NCI-H2171 treated with DMSO at 0.1 percent for 48 hours (cell line): ENCODE results near the gene CCDC88C.
"Not testable (repeated sequence)": the region's sequence is repeated elsewhere in the genome, so short reads cannot be mapped to it uniquely, and the experiment has no call there.

Experiments
- DNase-seq: peaks from one replicate; lab custom pipeline; 2025; lab: John Stamatoyannopoulos, UW

CCDC88C gene

DNA sequence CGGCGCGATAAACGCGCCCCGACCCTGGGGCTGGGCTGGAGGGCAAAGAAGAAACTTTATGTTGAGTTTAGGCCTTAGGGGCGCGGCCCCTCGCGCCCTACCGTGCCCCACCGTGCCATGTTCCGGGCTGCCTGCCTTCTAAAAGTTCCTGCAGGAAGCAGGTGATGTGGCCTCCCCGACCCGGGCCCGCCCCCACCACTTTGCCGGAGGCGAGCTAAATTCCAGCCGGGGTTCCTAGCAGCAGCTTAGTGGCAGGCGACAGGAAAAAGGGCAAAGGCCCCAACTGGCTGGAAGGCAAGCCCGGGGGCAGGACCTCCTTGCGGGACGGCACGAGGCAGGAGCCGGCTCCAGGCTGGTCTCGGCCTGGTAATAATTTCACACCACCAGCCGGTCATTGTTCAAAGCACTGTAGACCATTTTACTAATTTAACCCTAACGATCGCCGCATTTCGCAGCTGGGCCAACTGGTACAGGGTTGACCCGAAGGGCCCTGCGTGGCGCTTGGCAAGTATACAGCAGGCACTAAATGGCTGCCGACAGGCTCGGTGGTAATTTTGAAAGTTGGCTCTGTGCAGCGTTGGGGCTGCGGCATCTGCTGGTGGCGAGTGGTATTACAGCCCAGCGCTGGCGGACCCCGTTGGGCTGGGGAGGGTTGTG lies 895 bp upstream of the CCDC88C start:
- DNase-seq, result peak; percentile 63

DNA sequence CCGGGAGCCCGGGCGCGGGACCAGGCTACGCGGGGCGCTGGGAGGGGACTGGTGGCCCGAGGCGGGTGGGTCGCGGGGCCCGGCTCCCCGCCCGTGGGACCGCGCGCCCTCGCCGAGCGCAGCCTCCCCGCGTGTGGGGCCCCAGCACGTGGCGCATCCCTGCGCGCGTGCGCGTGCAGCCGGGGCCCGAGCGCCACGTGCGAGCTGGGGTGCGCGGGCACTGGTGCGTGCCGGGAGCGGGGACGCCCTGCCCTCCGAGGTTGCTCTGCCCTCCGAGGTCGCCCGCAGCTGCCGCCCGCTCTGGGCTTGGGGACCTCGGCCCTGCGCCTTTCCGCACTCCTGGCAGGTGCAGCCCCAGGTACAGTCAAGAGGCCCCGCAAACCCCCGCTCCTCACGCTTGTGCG lies 365 bp upstream of the CCDC88C start:
- DNase-seq, result peak; percentile 65

DNA sequence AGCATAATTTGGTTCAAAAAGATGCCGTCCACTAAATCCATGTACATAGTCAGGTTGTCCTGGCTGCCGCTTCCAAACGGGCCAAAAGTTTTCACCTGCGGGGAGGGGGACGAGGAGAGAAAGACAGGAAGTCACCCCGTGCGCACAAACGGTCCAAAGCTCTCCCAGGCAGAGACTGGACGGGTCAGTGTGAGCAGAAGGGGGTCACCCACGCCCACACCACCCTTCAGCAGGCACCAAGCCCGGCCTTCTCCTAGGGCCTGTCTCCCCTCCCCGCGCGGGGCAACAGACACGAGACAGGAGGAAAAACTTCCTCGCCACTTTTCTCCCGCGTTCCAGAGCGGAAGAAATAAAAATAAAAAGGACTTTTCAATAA lies 888 bp downstream of the CCDC88C start:
- DNase-seq, result no peak

DNA sequence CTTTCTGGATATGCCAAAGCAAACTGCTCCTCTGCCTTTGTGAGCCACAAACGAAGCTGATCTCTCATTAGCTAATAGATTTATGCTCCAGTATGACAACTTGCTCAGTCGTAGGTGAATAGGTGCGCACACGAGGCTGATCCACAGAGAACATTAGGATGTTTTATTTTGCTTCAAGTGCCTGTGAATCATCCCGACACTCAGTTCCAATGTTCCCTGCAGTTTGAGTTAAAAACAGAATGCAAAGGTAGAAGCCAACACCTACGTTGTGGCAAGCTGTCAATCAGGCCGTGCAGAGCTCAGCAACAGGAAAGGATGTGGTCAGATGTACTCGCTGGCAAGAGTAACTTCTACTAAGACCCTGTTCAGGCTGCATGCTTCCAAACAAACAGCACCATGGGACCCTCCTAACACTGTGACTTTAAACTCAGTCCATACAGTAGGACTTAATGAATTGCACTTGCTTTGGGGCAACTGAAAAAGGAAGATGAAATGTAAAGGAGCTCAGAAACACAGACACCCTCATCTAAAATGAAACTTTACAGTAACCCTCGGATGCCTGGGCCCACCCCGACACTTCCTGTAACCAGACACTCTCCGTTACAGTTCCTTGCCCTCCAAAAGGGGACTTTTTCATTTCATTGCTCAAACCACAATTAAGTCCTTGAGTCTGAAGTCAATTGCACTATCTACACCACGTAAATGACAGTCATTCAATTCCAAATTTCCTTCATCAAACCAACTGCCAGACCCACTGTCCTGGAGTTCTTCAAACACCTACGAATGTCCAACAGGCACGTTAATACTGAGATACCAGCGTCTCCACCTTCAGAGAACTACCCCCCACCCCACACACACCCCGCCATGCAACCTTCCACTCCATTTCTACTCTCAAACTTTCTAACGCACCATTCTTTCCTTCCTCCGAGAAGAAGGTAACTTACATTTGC lies 1.6 kb downstream of the CCDC88C start:
- peak; percentile 12 for DNase-seq

DNA sequence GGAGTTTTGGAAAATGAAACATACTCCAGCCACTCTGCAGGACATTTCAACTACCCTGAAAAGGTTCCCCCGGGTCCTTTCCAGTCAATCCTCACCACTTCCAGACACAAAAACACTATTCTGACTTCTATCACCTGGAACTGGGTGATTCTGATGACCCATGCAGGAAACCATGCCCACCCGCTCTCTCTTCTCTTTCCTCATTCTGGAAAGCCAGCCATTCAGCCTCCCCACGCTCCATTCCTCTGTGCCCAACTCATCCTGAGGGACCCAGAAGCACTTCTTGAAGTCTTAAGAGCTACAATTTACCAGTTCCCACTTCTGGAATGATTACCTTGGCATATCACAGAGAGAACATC lies 3.2 kb downstream of the CCDC88C start:
- DNase-seq, result no peak

DNA sequence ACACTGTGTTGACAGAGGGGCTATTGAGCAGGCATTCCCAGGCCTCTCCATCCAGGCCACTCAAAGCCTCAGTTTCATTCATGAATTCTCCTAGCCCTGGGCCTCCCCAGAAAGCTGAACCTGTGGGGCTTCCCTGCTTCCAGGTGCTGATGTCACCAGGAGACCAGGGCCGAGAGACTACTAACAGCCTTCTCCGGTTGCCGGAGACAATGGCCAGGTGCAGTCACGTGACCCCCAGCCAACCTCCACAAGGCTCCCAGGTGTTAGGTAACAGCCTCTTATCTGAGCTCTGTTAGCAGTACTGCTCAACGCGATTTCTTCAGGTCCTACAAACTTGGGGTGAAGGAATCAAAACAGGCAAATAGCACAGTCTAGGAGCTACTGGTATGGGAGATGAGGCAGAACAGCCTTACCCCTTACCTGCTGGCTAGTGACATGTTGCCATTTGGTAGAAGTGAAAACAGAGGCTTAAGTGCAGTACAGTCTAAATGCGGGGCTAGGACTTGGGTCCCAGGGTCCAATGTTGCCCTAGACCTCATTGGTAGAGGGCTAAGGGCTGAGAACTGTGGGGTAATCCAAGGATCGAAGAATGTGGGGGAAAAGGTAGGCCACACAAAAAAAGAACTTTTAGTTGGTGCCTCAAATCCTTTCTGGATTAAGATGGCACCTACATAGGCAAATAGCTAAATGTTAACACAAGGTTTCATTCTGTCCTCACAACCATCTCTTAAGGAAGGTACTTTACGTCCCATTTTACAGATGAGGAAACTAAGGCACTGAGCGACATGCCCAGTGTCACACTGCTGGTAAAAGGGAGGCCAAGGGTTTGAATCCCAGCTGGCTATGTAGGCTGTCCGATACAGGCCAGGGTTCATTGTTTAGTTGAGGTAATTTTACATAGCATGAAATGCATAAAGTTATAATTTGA lies 3.8 kb downstream of the CCDC88C start:
- DNase-seq, result peak; percentile 82

DNA sequence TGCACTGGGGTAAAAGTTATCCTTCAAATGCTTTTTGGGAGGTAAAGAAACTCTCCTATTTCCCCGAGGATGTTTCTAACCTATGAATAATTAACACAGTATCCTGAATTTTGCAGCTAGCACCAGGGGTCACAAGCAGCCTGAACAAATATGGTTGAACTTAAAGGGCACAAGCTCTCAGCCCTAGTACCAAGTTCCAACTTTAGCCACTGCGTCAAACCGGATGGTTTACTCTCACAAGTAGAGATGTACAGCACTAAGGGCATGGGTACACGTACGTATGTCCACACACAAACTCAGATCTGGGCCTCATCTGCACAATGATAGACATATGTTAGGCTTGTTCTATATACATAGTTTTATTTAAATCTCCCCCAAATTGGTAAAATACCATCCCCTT lies 4.7 kb downstream of the CCDC88C start:
- no peak for DNase-seq

DNA sequence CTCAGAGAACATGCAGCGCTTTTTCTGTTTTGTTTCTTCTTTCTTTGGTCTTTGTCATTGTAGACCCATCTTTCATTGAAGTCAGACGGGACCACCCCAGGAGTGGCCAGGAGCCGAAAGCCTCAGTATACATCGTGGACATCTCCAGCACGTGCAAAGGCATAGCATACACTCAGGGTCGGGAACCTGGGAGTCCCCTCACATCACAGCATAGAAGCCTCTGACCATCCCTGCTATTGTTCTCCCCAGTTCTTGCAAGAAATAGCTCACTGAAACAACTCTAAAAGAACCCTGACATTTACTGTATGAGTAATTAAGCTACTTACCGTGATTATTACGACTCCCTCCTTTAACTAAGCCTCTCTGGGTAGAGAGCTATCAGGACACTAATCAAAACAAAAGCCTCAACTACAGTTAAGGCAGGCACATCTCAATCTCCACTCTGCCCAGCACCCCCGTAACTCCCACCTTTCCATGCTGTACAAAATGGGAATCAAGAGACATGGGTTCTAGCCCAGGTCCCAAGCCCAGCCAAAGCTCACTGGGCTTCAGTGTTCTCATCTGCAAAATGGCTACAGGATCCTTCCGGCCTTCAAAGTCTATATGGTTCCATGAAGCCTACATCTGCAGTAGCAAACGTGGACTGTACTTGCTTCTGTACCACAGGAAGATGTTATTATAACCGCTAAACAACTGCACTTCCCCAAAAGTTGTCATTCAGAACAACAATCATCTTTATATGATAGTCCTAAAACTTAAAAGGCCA lies 6.7 kb downstream of the CCDC88C start:
- DNase-seq, result no peak

DNA sequence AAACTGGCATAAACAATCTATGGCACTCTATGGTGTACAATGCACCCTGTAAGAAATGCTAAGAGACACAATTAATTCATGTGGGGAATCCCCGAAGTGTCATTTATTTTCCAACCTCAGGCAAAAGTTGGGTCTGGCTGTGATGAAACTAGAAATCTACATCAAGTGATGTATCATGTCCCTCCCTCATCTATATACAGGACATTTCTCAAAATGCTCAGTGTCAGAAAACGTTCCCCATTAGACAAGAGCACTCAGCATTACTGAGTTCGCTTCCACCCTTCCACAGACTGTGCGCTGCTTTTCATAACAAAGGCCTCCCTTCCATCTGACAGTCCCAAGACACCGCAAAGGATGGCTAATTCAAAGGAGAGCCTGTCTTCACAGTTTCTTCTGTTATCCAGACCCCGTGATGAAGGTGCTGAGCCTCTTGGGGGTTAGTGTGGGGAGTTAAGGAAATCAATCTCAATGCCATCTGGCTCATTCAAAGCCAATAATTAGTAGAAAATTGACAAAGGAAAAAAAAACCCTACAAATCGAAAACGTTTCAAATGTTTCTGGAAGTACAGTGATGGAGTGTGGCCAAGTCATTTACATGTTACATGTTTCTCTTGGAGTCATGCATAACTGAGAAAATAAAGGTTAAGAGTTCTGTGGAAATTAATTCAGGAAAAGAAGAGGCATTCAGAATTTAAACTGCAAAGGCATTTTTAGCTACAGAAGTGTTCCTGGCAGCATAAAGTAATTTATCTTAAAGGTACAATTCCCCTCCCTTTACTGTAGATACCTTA lies 7.5 kb downstream of the CCDC88C start:
- DNase-seq, result peak; percentile 45

DNA sequence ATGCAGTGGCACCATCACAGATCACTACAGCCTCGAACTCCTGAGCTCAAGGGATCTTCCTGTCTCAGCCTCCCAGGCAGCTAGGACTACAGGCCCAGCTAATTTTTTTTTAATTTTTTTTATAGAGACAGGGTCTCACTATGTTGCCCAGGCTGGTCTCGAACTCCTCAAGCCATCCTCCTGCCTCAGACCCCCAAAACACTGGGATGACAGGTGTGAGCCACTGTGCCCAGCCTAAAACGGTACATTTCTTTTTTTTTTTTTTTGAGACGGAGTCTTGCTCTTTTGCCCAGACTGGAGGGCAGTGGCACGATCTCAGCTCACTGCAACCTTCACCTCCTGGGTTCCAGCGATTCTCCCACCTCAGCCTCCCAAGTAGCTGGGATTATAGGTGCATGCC lies 8.4 kb downstream of the CCDC88C start:
- not testable (repeated sequence) for DNase-seq

DNA sequence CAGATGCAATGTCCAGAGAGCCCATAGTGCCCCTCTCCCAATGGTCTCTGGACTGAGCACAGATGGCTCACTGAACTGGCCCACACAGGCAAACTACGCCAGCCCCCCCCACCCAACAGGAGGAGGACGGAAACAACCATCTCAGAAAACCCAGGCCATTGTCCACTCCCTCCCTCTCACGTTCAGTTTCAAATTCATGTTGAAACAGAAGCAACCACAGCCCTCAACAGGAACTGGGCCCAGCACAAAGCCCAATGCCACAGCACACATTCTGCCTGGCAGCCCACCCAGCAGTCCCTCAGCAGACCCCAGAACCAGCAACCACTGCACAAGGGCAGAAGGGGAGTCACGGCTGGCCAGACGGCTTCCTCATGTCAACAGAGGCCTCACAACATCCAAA lies 10.6 kb downstream of the CCDC88C start:
- DNase-seq, result no peak

DNA sequence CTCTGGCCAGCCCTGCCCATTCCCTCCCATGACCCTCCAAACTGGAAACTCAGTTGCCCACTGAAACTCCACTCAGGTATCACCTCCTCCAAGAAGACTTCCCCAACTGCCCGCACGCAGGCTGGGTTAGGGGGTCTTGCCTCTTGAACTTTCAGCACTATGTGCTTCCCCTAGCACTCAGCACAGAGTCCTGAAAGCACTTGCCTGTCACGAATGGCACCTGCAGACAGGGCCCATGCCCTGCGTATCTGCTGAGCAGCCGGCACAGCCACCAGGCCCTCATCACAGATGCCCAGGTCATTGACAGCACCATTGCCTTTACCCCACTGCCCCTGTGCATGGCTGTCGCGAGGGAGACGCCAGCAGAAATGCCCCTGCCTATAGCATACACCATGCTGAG lies 11.2 kb downstream of the CCDC88C start:
- DNase-seq, result no peak

DNA sequence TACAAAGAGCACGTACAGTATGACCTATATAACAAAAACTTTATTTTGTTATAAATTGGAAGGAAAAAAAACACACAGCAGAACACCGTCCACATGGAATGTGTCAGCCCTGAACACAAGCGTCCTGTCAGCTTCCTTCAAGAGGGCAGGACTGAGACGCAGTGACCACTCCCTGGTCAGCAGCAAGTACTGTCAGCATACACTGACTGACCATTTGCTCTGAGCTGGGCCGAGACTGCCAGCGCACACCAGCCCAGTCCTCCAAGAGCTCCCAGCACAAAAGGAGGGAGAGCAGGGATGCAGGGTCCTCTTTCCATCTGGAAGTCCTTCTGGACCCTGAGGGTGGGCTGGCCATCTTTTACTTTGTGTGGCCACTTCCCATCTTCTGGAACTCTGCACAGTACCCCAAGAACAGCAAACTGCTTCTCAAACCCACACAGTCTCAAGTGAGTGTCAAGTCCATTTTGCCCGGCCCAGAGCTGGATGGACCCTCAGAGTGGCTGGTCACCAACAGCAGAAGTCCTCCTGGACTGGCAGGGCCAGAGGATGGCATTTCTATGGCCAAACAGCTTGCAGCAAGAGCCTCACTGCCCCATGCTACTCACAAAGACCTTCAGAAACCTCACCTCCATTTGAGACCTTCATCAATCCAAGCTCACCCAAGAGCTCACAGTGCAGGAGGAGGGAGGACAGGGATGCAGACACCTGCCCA lies 11.7 kb downstream of the CCDC88C start:
- DNase-seq, result no peak

DNA sequence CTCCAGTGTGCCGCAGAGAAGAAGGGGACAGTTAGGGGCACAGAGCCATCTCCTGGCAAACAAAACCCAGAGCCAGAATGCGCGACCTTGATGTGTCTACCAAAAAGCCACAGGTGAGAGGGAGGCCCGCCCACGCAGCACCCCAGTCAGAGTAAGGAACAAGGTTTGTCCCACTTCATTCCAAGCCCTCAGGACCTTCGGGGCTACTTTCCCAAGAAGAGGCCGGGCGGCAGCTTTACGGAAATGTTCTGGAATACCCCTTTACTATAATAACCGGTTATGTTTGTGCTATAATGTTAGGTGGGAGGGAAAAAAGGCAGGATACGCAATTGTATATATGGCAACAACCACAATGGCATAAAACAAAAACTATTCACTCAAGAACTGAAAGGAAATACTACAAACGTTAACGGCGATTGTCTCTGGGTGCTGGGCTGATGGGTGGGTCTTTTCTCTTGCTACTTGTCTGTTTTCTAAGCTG lies 12.3 kb downstream of the CCDC88C start:
- DNase-seq, result no peak

DNA sequence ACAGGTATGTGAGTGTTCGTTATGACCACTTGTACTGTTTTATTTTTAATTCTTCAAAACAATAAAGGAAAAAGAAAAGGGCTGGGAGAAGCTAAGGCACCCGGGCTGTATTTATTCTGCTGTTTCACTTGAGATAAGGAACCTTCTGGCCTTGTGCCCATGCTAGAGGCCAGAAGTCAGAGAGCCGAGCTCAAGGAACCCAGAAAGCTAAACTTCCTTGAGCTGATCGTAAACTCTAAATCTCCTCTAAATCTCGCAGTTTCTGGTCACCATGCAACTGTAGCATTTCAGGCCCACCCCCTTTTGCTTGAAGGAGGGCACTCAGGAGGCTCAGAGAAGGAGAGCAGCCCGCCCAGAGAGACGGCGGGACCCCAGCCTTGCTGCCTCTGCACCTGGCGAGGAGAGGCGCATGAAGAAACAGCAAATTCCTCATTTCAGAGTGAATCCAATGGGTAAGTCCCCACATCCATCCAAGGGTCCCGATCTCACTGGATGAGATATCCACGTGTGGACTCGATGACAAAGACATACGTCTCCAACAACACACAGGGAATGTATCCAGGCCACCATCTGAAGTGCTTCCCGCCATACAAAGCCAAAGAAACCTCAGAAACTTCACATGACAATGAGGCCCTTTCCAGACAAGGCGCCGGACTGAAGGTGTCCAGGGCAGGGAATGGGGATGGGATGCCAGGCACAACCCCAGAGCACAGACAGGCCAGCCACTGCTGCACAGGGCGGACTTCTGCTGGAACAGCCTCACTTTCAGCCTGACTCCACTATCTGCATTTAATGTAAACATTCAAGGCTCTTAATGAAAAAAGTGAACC lies 14.6 kb downstream of the CCDC88C start:
- DNase-seq, result no peak

DNA sequence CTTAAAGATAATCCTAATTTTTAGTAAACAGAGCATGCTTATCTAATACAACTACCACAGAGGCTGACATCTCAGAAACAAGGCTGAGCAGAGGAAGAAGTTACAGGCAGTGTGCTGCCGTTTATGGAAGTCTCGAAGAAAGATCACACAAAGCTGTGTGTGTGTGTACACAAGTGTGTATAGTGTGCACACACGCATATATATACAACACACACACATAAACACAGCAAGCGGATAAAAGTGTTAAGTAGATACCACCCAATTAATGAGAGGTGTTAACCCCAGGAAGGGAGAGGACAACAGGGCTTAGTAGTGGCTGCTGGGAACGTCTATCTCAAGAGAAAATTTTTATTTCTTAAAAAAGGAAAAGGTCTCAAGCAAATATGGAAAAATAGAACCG lies 15.3 kb downstream of the CCDC88C start:
- DNase-seq, result no peak

DNA sequence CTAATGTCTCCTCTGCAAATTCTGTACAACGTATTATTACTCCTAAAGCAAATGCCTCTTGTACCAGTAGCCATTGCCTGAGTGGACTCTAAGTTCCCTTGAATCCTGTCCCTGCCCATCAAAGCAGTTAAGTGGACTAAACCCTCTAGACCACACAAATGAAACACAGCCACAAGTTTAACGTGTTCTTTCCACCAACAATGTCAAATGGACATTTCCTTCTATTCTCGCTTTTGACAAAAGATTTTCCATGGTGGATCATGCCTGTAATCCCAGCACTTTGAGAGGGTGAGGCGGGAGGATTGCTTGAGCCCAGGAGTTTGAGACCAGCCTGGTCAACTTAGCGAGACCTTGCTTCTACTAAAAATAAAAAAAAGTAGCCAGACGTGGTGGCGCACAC lies 15.9 kb downstream of the CCDC88C start:
- DNase-seq, result no peak

DNA sequence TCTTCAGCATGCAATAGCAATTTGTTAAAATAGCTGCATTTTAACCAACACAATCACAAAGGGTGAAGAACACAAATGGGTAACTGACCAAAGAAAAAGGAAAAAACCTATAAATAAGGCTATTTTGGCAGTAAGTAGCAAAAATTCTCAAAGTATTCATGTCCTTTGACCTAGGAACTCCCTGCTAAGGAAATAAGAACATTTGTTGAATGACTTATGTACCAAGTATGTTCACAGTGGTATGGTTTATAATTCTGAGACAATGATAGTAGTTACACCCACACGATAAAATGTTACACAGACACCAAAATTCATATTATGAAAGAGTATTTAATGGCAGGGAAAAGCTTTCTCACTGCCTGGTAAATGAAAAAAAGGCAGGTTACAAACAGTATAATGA lies 16.9 kb downstream of the CCDC88C start:
- DNase-seq, result no peak
